Endothelial cell of hepatic sinusoid (primary cell): ENCODE measurements around the gene TBX5.
"Not testable (repeated sequence)": the region's sequence is repeated elsewhere in the genome, so short reads cannot be mapped to it uniquely, and the experiment has no call there.

Experiments used
- in situ Hi-C: cut with HindIII; loops from 2 replicates; pipeline ENCODE4 v1.10.0; 2017; ENCODE audit warnings: low sequenced_read_pairs

Gene TBX5

GRCh38 chr12:114393569-114393968 lies 12.4 kb downstream of the TBX5 start:
- in situ Hi-C loops: no loop called here

- in situ Hi-C loops: no loop called here
Measured at GRCh38 chr12:114392909-114393308, 13.0 kb downstream of the TBX5 start.

GRCh38 chr12:114391088-114391487 lies 14.9 kb downstream of the TBX5 start:
- in situ Hi-C loops: no loop called here

GRCh38 chr12:114384739-114385138 lies 21.2 kb downstream of the TBX5 start:
- in situ Hi-C loops: loop anchor here (5.0 kb wide), 1 partner anchor 43 kb away; no protein-coding TSS in a partner anchor

- in situ Hi-C loops: loop anchor here (5.0 kb wide), 1 partner anchor 46 kb away; no protein-coding TSS in a partner anchor
Measured at GRCh38 chr12:114381177-114381576, 24.8 kb downstream of the TBX5 start.

GRCh38 chr12:114371733-114372132 lies 34.2 kb downstream of the TBX5 start:
- in situ Hi-C loops: no loop called here

GRCh38 chr12:114371250-114371649 lies 34.7 kb downstream of the TBX5 start:
- in situ Hi-C loops: no loop called here

- in situ Hi-C loops: loop anchor here (10.0 kb wide), 1 partner anchor 56 kb away; no protein-coding TSS in a partner anchor
Measured at GRCh38 chr12:114368685-114369452, 37.1 kb downstream of the TBX5 start.

GRCh38 chr12:114361992-114362391 lies 44.0 kb downstream of the TBX5 start:
- in situ Hi-C loops: loop anchor here (10.0 kb wide), 1 partner anchor 63 kb away; no protein-coding TSS in a partner anchor

GRCh38 chr12:114361545-114361944 lies 44.4 kb downstream of the TBX5 start:
- in situ Hi-C loops: loop anchor here (10.0 kb wide), 1 partner anchor 63 kb away; no protein-coding TSS in a partner anchor

- in situ Hi-C loops: loop anchor here (10.0 kb wide), 1 partner anchor 64 kb away; no protein-coding TSS in a partner anchor
Measured at GRCh38 chr12:114360485-114360884, 45.5 kb downstream of the TBX5 start.

- in situ Hi-C loops: no loop called here
Measured at GRCh38 chr12:114355389-114356088, 50.4 kb downstream of the TBX5 start.

GRCh38 chr12:114349239-114349638 lies 56.7 kb downstream of the TBX5 start:
- in situ Hi-C loops: not testable (repeated sequence)

GRCh38 chr12:114347861-114348260 lies 58.1 kb downstream of the TBX5 start:
- in situ Hi-C loops: no loop called here

- in situ Hi-C loops: no loop called here
Measured at GRCh38 chr12:114344831-114345230, 61.1 kb downstream of the TBX5 start.

- in situ Hi-C loops: no loop called here
Measured at GRCh38 chr12:114344303-114344663, 61.7 kb downstream of the TBX5 start.

GRCh38 chr12:114343585-114344302 lies 62.2 kb downstream of the TBX5 start:
- in situ Hi-C loops: no loop called here

- in situ Hi-C loops: no loop called here
Measured at GRCh38 chr12:114342656-114343055, 63.3 kb downstream of the TBX5 start.

GRCh38 chr12:114341635-114342034 lies 64.3 kb downstream of the TBX5 start:
- in situ Hi-C loops: no loop called here

GRCh38 chr12:114340231-114340630 lies 65.7 kb downstream of the TBX5 start:
- in situ Hi-C loops: no loop called here

GRCh38 chr12:114339626-114340025 lies 66.3 kb downstream of the TBX5 start:
- in situ Hi-C loops: no loop called here
